Activated B cell treated with CpG ODN at 0.5 μM for 24 hours (primary cell): Measurements from ENCODE around the gene GPR150. TPM values are rescaled to one million over a fixed set of nuclear protein-coding genes. Genes with fewer than 3 reads are reported as not detected.

Experiments
- ATAC-seq: fragments of 200-7000 bp; cut with Tn5 transposase; one replicate; pipeline ENCODE4 v1.10.0; 2021; ENCODE audit warnings: low read depth, mild to moderate bottlenecking, moderate library complexity
- CTCF ChIA-PET: fragments of 350-600 bp; sonication (Branson Sonifier 250); formaldehyde crosslinking; loops from one replicate; lab custom pipeline; 2021; ENCODE audit warnings: antibody characterized with exemption; lab: Charles Lee
- POLR2A ChIA-PET: fragments of 350-600 bp; sonication (Branson Sonifier 250); formaldehyde crosslinking; loops from one replicate; lab custom pipeline; 2021; ENCODE audit warnings: antibody characterized with exemption; lab: Charles Lee
- DNase-seq: peaks from one replicate; pipeline ENCODE4 v3.0.0; 2022
- H3K27ac Mint-ChIP-seq: one replicate; pipeline ENCODE4 v1.8.0; 2020; ENCODE audit warnings: mixed read lengths
- H3K27me3 Mint-ChIP-seq: one replicate; pipeline ENCODE4 v1.8.0; 2021; ENCODE audit warnings: mixed read lengths
- H3K36me3 Mint-ChIP-seq: one replicate; pipeline ENCODE4 v1.8.0; 2021; ENCODE audit warnings: low read depth, mixed read lengths
- H3K4me1 Mint-ChIP-seq: one replicate; pipeline ENCODE4 v1.8.0; 2021; ENCODE audit warnings: mixed read lengths
- H3K4me3 Mint-ChIP-seq: one replicate; pipeline ENCODE4 v1.8.0; 2020; ENCODE audit warnings: mild to moderate bottlenecking, mixed read lengths
- H3K9me3 Mint-ChIP-seq: one replicate; pipeline ENCODE4 v1.8.0; 2020; ENCODE audit warnings: mixed read lengths
- intact Hi-C: fragments of 100-400 bp; cut with micrococcal nuclease; formaldehyde crosslinking; loops from one replicate; pipeline ENCODE4 v1.15.1; 2024
- total RNA-seq: library from RNA; stranded (reverse); gene quantifications from 2 replicates; pipeline ENCODE4 v1.2.3, GENCODE V29; 2022
- TF ChIP-seq, protein P1 (sequence below): fragments of 200-600 bp; IDR thresholded peaks from one replicate; pipeline ENCODE4 v1.8.0; 2022; ENCODE audit warnings: antibody characterized with exemption, mild to moderate bottlenecking

GPR150 gene
- total RNA-seq, 1 donor from 2014 or later, result 0.60 TPM

DNA sequence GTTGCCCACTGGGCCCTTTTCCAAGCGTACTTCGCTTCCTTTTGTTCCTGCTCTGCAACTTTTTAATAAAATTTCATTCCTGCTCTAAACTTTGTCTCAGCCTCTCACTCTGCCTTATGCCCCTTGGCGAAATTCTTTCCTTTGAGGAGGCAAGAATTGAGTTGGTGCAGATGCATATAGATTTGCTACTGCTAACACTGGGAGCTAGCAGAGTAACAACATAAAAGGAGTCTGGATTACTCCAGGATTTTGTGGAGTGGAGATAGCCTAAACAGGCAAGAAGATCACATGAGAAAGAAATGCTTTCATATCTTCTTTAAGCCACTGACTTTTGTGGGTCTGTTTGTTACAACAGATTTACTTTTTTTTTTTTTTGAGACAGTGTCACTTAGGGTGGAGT lies 13.8 kb downstream of the GPR150 start:
- peaks cover 12% of the 10 kb centered on the region for H3K9me3 Mint-ChIP-seq
- ChIA-PET POLR2A (interaction anchor here (1.3 kb wide), 1 partner anchor 13 kb away, joined by 3 read pairs; no protein-coding TSS in a partner anchor), CTCF (no interaction called here)
- TF ChIP-seq, protein P1, sequence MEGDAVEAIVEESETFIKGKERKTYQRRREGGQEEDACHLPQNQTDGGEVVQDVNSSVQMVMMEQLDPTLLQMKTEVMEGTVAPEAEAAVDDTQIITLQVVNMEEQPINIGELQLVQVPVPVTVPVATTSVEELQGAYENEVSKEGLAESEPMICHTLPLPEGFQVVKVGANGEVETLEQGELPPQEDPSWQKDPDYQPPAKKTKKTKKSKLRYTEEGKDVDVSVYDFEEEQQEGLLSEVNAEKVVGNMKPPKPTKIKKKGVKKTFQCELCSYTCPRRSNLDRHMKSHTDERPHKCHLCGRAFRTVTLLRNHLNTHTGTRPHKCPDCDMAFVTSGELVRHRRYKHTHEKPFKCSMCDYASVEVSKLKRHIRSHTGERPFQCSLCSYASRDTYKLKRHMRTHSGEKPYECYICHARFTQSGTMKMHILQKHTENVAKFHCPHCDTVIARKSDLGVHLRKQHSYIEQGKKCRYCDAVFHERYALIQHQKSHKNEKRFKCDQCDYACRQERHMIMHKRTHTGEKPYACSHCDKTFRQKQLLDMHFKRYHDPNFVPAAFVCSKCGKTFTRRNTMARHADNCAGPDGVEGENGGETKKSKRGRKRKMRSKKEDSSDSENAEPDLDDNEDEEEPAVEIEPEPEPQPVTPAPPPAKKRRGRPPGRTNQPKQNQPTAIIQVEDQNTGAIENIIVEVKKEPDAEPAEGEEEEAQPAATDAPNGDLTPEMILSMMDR, result no peak
- ATAC-seq (no peak), DNase-seq (no peak)
- peaks cover 10% of the 10 kb centered on the region for H3K4me1 Mint-ChIP-seq
- H3K27ac Mint-ChIP-seq, result no peak overlapping the region
- H3K27me3 Mint-ChIP-seq, result peaks cover 1% of the 10 kb centered on the region
- intact Hi-C loops, result no loop called here
- no peaks in the 10 kb centered on the region for H3K36me3 Mint-ChIP-seq
- H3K4me3 Mint-ChIP-seq, result no peak overlapping the region

DNA sequence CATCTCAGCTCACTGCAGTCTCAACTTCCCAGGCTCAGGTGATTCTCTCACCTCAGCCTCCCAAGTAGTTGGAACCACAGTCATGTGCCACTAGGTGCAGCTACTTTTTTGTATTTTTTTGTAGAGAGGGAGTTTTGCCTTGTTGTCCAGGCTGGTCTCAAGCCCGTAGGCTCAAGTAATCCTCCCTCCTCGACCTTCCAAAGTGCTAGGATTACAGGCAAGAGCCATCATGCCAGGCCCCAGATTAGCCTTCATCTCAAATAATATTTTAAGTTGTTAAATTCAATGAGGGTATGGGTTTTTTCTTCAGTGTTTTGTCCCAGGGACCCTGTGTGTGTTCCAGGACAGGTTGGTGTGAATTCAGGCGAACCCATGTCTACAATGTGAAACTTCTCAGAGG lies 14.2 kb downstream of the GPR150 start:
- H3K9me3 Mint-ChIP-seq, result peaks cover 12% of the 10 kb centered on the region
- intact Hi-C loops, result no loop called here
- H3K27me3 Mint-ChIP-seq, result peaks cover 1% of the 10 kb centered on the region
- TF ChIP-seq, protein P1, result no peak
- ATAC-seq, result no peak
- peaks cover 10% of the 10 kb centered on the region for H3K4me1 Mint-ChIP-seq
- no peaks in the 10 kb centered on the region for H3K36me3 Mint-ChIP-seq
- ChIA-PET CTCF (no interaction called here), POLR2A (interaction anchor here (1.3 kb wide), 1 partner anchor 13 kb away, joined by 3 read pairs; no protein-coding TSS in a partner anchor)
- no peak overlapping the region for H3K4me3 Mint-ChIP-seq
- DNase-seq, result no peak
- no peak overlapping the region for H3K27ac Mint-ChIP-seq

DNA sequence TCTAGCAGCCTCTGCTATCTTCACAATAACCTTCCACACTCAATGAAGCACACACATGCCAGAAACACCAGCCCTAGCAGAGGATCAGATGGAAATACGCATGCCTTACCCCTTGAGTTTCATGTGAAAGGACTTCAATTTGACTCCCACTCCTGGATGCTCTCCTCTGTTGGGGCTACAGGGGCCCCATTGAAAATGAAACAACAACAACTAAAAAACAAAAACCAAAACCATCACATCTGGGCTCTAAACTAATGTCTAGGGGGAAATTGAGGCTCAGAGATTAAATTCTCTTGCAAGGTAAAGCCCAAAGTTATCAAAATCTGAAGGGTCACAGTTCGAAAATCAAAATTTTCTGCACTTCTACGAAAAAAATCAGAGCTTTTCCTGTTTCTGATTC lies 18.7 kb downstream of the GPR150 start:
- POLR2A ChIA-PET, result interaction anchor here (0.7 kb wide), 1 partner anchor 243 kb away, joined by 3 read pairs; no protein-coding TSS in a partner anchor
- Mint-ChIP-seq H3K27ac (no peak overlapping the region), H3K9me3 (peaks cover under 1% of the 10 kb centered on the region), H3K36me3 (no peaks in the 10 kb centered on the region), H3K27me3 (peaks cover 1% of the 10 kb centered on the region), H3K4me1 (no peaks in the 10 kb centered on the region), H3K4me3 (no peak overlapping the region)
- TF ChIP-seq, protein P1, result no peak
- no peak for ATAC-seq
- CTCF ChIA-PET, result no interaction called here
- no peak for DNase-seq
- intact Hi-C loops, result no loop called here

DNA sequence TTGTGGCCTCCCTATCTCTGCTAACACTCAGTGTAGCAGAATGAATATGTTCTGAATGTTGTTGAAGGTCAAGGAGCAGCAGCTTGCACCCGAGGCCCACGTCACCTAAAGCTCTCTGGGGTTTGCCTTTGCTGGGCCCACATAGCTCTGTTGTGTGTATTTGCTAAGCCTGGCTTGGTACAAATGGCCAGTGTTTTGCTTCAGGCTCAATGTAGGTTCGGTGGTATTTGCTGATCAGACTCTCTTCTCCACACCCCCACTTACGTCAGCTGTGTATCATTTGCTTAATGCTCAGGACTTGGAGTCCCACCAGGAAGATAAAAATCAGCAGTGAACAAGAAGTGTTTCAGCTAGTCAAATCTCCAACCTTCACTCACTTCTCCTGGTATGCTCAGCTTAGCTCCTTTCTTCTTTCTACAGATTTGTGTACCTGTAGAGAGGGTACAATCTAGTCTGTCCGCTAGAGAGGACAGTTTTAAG lies 21.9 kb downstream of the GPR150 start:
- Mint-ChIP-seq H3K27me3 (no peaks in the 10 kb centered on the region), H3K27ac (no peak overlapping the region), H3K4me1 (peaks cover 18% of the 10 kb centered on the region), H3K9me3 (no peaks in the 10 kb centered on the region), H3K36me3 (no peaks in the 10 kb centered on the region), H3K4me3 (no peak overlapping the region)
- ATAC-seq, result no peak
- TF ChIP-seq, protein P1, result no peak
- POLR2A ChIA-PET, result no interaction called here
- DNase-seq, result no peak
- intact Hi-C loops, result no loop called here
- CTCF ChIA-PET, result interaction anchor here (1.1 to 5.6 kb wide), 4 partner anchors 10 to 207 kb away, joined by 3 to 69 read pairs (median 5); no protein-coding TSS in a partner anchor

DNA sequence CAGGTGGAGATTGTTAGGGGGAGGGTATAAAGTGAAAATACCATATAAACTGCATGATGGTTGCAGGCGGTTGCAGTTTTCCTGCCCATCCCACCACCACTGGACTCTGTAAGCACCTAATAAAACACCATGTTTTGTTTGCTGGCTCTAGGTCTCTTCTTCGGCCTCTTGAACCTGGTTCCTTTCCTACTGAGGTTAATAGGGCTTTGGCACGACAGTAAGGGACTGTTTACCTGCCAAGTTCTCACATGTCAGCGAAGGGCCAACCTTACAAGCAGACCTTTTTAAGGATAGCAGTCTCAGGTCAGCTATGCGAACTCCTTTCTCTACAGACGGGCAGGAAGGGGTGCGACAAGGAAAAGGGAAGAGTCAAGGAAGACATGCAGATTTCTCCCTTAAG lies 23.3 kb downstream of the GPR150 start:
- POLR2A ChIA-PET, result no interaction called here
- H3K27ac Mint-ChIP-seq, result no peak overlapping the region

More for the DNA sequence above, 23.3 kb downstream of the GPR150 start:
- H3K36me3 Mint-ChIP-seq, result no peaks in the 10 kb centered on the region
- H3K4me1 Mint-ChIP-seq, result peaks cover 26% of the 10 kb centered on the region
- H3K9me3 Mint-ChIP-seq, result no peaks in the 10 kb centered on the region
- ATAC-seq, result no peak
- DNase-seq, result no peak
- no peaks in the 10 kb centered on the region for H3K27me3 Mint-ChIP-seq
- TF ChIP-seq, protein P1, result no peak
- CTCF ChIA-PET, result interaction anchor here (1.0 to 5.6 kb wide), 9 partner anchors 12 to 227 kb away, joined by 3 to 69 read pairs (median 4); no protein-coding TSS in a partner anchor
- no peak overlapping the region for H3K4me3 Mint-ChIP-seq
- intact Hi-C loops, result no loop called here
